GM04503 (cell line): ENCODE results near the gene PNLDC1.
A peak's percentile ranks its signal among the peaks of the same experiment; 100 is the strongest.
"Not testable (repeated sequence)": the region's sequence is repeated elsewhere in the genome, so short reads cannot be mapped to it uniquely, and the experiment has no call there.

Source experiments
- DNase-seq: peaks from one replicate; pipeline ENCODE4 v3.0.0-alpha.2; 2012; ENCODE audit warnings: low read depth

PNLDC1 gene

DNA sequence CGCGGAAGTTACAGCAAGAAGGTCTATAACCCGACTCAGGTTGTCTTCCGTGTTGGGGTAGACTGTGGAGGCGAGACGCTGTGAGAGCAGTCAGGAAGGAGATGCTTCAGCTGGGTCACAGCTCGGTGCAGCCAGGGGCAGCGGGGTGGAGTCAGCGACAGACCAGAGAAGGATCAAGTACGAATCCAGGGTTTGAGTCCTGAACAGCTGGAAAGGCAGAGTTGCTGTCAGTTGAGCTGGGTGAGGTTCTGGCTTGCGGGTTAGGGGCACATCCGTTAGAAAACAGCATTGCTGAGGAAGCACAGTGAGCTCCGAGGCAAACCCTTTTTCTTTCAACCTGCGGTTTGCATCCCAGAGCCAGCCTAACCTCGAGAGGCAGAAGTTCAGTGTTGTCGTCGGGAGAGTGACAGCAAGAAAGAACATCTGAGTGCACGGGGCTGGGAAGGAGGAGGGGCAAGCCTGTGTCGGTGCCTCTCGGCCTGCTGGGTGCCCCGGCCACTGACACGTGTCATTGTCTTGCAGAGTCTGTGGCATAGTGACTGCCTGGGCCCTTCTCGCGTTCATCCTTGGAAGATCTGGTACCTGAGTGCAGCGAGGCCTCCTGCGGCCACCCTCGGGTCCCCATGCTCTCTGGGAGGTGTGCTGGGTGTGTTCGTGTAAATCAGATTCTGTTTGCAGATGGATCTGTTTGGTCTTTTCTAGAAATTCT is 20.0 kb downstream of the PNLDC1 start:
- DNase-seq, result no peak

DNA sequence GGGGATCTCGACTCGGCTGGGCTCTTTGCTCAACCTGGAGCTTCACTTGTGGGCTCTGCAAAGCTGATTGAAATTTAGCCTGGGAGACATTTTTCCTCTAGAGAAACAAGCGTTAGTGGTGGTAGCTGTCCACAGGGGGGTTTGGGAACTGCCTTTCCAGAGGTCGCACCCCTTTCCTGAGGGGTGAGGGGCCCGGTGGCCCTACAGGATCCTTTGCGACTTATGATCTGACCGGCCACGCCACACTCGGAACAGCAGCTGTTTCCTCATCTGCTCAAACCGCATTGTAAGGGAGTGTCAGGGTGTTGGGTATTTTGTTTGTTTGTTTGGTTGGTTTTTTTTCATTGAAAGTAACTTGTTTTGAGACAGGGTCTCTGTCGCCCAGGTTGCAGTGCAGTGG is 21.0 kb downstream of the PNLDC1 start:
- no peak for DNase-seq

DNA sequence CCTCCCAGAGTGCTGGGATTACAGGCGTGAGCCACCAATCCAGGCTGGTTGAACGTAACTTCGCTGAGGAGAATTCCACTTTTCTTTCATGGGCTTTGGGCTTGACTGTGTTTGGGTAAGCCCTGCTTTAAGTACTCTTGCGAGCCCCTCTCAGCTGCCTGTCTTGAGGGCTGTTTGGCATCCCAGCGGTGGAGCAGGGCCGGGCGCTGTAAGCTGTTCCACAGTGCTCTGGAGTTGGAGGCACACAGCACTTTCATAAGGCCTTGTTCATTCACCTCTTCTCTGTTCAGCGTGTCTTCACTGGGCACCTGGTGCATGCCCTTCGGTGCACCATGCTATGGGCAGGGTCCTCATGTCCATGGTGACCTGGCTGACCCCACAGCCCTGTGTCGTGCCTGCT is 21.6 kb downstream of the PNLDC1 start:
- DNase-seq, result no peak

DNA sequence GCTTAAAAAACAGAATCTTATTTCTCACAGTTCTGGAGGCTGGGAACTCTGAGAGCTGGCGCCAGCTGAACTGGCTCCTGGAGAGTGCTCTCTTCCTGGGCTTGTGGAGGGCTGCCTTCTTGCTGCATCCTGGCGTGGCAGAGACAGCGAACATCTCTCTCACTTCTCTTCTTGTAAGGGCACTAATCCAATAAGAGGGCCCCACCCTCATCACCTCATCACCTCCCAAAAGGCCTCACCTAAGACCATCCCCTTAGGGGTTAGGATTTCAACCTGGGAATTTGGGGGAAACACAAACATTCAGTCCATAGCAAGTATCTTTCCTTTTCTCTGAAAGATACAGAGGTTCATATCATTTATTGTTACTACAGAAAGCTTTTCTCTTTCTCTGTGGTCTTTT is 23.9 kb downstream of the PNLDC1 start:
- no peak for DNase-seq

DNA sequence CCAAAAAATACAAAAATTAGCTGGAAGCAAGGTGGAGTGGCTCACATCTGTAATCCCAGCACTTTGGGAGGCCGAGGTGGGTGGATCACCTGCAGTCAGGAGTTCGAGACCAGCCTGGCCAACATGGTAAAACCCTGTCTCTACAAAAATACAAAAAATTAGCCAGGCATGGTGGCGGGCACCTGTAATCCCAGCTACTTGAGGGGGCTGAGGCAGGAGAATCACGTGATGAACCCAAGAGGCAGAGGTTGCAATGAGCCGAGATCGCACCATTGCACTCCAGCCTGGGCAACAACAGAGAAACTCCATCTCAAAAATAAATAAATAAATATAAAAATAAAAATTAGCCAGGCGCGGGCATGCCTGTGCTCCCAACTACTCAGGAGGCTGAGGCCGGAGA is 24.6 kb downstream of the PNLDC1 start:
- DNase-seq, result not testable (repeated sequence)

DNA sequence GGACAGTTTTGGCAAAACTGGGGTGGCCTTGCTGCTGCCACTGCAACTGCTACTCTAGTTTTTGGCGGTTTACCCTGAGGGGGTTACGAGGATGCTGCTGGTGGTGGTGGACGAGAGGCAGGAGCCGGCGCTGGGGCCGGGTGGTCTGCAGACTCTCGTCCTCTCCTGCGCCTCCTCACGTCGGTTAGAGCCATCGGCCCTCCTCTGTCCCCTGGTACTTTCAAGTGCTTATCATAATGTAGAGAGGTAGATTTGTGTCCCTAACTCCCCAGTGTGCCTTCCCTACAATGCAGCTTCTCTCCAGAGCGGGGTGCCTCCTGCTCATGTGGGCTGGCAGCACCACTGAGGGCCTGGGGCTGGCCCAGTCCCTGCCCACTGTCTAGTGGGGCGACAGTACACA is 25.9 kb downstream of the PNLDC1 start:
- DNase-seq, result no peak

DNA sequence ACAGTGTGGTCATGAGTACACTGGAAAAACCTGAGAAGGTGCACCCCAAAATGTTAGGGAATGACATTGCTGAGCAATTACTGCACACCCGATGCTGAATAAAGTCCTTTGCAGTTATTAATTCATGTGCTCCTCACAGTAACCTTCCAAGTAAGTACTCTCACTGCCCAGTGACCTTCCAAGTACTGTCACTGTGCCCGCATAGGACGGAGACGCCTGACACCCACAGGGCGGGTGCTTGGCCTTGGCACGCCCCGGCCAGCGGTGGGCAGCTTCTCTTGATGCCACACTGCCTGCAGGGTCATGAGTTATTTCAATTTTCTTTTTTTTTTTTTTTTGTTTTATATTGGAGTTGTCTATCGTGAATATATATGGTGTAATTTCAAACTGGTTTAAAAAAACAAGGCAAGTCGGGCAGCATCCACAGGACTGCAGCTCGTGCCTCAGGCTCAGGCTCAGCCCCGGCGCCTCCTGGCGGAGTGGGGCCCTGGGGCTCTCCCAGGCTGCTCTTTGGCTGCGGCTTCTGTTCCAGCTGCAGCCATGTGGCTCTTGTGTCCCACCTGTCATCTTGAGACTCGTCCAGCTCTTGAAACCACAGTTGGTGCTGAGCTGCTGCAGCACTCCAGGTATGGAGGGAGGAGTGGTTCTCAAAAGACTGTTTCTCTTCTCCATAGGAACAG is 27.0 kb downstream of the PNLDC1 start:
- DNase-seq, result no peak

DNA sequence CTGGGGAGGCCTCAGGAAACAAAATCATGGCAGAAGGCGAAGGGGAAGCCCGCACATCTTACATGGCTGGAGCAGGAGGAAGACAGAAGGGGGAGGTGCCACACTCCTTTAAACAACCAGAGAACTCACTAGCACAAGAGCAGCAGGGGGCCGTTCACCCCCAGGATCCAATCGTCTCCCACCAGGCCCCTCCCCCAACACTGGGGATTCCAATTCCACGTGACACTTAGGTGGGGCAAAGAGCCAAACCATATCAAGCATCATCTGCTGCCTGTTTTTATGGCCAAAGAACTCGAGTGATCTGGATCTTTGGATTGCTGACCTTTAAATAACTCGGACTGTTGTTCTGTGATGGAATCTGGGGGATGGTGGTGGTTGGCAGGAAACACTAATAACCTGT is 28.0 kb downstream of the PNLDC1 start:
- DNase-seq, result no peak

DNA sequence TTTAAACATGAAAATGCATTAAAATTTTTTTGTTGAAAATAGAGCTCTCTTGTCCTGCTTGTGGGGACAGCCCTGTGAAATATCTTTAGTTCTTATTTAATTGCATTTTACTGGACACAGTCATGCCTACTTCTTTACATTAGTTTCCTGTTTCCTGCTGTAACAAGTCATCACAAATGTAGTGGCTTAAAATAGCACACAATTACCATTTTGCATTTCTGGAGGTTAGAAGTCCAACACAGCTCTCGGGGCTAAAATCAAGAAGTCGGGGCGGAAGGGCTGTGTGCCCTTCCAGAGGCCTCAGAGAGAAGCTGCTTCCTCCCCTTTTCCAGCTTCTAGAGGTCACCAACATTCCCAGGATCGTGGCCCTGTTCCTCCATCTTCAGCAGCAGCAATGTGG is 29.4 kb downstream of the PNLDC1 start:
- no peak for DNase-seq

DNA sequence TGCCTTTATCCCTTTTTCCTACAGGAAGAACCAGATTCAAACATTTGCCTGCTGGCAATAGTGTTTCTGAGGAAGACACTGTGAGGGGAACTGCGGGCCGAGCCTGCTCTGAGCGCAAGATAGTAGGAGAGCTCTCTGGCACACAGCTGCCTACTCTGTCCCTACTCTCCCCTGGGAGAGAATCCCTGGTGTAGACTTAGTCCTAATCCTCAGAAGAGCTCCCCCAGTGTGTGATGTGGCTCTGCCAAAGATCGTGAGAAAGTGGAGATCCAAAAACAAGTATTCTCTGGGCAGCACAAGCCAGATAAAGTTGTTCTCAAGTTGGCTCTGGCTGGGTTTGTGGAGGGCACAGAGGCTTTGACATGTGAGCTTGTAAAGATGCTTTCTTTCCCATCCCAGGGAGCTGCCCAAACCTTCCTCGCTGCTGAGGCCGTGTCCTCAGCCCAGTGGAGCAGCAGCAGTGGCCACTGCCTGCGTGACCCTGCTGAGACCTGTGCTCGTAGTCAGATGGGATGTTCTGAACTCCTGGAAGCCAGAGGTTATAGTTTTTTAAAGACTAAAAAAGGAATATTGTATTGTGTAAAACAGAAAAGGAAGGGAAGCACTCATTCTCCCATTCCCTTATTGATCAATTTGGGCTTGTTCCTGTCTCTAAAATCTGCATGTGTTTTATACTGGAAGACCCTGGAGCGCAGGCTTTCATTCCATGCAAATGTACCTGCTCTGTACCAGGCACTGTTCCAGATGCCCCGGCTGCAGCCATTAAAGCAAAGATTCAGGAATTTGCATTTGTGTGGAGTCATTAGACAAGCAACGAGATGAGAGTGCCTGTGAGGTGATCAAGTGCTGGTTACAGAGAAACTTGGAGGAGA is 30.7 kb downstream of the PNLDC1 start:
- DNase-seq, result no peak

DNA sequence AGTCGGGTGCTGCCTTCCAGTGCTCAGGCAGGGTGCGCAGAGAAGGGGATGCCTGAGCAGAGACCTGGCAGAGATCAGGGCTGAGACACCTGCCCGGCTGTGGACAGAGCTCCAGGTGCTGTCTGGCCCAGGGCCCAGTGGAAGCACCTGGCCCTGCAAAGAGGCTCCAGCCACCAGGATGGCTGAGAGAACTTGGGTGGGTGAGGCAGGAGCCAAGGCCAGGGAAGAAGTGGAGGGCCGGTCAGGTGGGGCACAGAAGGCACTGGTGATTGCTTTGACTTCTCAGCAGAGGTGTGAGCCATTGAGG is 31.2 kb downstream of the PNLDC1 start:
- DNase-seq, result no peak

DNA sequence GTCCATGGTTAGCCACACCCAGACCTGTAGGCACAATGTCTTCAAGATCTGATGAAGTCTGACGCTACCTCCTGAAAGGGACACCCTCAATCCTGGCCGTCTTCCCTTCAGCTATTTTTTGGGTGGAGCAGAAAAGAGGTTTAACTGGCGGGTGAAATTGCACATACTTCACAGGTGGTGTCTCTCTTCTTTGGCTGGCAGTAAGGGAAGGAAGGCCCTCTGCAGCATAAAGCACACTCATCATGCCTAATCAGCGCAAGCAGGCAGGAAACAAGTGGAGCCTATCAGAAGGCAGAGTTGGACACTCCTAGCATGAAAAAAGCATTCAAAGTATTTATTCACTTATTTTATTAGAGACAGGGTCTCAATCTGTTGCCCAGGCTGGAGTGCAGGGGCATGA is 32.9 kb downstream of the PNLDC1 start:
- DNase-seq, result no peak

DNA sequence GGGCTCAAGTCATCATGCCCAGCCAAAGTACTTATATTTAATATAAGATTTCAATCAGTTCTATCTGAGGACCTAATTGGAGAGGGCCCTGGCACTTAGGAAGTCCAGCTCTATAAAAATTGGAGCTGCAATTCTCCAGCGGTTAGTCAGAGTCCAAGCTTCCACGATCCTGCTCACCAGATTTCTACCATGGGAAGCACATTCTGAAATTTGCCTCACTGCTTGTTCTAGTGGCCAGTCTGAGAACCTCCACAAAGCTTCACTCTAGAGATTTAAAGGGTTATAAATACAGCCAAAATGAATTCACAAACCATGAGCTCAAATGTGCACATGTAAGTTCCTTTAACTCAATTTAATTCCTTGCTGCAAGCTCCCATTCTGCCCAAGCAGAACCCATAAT is 33.5 kb downstream of the PNLDC1 start:
- DNase-seq, result peak; percentile 35

DNA sequence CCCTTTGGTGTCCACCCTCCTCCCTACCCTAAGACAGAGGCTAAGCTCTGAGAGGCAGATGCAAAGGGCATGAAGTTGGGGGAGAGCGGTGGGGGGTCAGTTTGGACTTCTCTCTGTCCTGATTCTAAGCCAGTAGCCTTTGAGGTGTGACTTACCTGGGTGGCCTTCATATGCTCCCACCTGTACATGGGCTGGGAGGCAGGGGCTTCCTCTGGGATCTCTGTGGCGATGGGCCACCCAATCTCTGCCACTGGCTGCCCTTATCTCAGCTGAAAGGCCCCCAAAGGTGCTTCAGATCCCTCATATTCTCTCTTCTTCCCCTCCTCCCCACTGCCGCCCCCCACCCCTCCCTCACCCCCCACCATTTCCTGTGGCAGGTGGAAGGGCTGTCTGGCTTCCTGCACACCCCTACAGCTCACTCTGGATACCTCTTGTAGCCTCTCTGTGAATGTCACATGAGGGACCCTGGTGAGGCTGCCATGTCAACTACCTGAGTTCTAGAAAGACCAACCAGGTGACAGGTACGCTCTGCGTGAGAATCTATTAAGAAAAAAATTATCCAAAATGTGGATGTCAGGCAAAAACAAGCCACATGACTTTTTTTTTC is 34.0 kb downstream of the PNLDC1 start:
- DNase-seq, result no peak

DNA sequence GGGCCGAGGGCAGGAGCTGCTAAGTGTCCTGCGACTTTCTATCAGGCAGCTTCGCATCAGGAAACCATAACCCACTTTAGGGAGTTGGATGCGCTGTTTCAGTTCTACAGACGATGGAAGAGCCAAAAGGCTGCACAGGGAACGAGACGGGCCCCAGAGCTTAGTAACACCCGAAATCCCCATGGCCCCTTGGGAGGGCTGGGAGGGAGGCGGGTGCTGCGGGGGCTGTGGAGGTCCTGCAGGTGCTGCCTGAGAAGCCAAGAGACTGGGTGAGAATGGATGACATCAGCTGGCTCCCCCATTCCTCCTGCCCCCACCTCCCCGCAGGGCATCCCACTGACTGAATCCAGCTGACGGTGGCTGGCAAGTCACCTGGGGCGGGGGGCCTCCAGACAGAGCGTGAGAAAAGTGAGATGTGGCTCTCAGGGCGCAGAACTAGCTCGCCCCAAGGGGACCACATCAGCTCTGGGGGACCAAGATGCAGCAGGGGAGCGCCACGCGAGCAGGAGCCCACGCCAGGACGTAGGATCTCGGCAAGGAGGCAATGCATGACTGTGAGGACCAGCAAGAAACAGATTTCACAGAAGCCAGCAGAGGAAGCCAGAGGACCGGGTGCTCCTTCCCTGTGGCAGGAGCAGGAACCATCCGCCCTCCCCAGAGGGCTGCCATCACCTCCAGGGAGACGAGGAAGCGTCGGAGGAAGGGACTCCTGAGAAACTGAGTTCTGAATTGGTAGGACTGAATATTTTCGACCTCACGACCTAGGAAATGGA is 36.8 kb downstream of the PNLDC1 start:
- no peak for DNase-seq

DNA sequence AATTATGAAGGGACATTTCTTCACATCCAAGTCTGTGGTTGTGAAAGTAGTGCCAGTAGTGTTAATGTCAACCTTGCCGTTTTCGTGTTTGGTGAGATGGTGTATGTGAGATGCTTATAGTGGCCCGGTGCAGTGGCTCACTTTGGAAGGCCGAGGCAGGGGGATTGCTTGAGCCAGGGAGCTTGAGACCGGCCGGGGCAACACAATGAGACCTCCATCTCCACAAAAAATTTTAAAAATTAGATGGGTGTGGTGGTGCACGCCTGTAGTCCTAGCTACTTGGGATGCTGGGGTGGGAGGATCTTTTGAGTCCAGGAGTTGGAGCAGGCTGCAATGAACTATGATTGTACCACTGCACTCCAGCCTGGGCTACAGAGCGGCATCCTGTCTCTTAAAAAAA is 37.4 kb downstream of the PNLDC1 start:
- no peak for DNase-seq

DNA sequence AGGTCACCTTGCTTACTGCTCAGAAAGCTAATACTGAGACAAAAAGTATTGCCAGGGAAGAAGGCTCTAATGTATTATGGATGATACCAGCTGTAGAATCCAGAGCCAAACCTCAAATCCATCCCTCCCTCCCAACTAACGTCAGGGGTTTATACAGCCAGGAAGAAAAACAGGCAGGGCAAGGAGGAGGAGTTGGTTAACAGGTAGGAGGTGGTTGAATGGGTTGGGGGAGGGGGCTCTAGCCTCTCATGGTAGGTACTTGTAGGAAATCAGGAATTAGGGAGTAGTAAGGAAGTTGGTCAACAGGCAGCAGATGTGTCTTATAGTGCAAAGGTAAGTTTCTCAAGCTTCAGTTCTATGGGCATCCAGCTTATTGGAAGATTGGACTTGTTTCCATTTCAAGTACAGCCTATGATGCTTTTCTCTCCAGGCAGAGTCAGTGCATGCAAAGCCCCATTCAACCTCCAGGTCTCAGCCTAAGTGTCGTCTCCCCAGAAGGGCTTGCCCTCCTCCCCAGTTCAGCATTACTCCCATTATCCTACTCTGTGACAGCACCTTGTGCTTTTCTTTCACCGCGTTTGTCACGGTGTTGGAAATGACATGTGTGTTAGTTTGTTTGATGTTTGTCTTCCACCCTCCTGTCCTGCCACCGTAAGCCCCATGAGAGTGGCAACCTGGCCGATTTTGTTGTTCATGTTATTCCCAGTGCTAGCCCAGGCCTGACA is 38.1 kb downstream of the PNLDC1 start:
- DNase-seq, result no peak

DNA sequence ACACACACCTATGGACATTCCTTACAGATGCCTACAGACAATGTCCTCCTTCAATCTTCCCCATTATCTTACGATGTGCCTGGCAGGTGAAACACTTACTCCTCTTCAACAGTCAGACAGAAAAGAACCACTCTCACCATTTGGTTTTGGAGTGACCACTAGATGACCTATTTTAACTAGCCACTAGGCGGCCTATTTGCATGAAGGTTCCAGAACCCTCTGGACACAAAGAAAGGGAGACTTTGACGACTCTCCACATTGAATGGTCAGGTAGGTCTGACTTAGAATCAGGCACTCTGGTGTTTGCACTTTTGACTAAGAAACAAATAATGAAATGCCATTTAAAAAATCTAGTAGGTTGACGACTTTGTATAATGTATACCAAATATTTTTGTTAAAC is 42.0 kb downstream of the PNLDC1 start:
- DNase-seq, result no peak

DNA sequence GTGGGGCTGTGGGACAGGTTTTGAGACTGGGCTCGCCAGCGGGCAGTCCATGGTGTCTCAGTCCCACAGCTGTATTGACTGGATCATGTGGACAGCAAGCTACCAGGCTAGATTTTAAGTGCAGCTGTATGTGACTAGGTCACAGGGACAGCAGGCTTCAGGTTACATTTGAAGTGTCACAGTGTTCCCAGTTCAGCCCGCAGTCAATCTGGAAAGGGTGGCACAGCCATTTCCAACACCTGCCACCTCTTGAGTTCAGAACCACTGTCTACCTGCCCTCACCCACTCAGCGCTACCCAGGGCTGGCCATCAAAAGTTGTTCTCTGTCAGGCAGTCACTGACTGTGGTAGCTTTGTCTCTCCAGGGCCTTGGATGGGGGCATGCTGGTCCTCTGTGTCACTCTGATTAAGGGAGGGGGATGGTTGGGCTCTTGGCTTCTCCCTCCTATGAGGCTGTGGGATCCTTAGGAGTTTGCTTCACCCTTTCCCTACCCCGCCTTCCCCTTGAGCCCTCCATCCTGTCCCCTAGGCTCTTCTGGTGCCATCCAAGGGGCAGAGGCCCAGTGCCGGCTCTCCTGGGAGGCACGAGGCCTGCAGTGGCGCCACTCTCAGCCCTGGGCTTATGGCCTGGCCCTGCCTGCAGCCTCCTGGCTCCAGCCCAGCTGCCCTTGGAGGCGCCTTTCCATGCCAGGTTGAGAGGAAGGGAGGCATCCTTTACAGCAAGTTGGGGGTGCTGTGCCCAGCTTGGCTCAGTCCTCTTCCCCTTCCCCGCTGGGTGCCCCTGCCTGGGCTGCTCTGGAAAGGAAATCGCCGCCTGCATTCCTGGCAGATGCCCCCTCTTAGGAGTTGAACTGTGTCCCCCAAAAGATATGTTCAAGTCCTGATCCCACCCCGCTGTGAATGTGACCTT is 44.9 kb downstream of the PNLDC1 start:
- no peak for DNase-seq

DNA sequence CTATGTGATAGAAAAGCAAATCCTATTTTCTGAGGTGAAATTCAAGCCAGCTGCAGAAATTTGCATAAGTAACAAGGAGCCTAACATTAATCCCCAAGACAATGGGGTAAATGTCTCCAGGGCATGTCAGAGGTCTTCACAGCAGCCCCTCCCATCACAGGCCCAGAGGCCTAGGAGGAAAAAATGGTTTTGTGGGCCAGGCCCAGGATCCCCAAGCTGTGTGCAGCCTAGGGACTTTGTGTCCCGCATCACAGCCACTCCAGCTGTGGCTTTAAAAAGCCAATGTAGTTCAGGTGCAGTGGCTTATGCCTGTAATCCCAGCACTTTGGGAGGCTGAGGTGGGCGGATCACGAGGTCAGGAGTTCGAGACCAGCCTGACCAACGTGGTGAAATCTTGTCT is 48.5 kb downstream of the PNLDC1 start:
- DNase-seq, result not testable (repeated sequence)
